Measurements from ENCODE around the gene EARS2. TPM values are rescaled to one million over a fixed set of nuclear protein-coding genes. Genes with fewer than 3 reads are reported as not detected.

The EARS2 gene
- total and polyA plus RNA-seq, 9 of the 15 experiments (the other 6 are each of a cell fraction or from before 2014, with no cell fraction given), result 17.6 to 58.6 (median 36.3) TPM

DNA sequence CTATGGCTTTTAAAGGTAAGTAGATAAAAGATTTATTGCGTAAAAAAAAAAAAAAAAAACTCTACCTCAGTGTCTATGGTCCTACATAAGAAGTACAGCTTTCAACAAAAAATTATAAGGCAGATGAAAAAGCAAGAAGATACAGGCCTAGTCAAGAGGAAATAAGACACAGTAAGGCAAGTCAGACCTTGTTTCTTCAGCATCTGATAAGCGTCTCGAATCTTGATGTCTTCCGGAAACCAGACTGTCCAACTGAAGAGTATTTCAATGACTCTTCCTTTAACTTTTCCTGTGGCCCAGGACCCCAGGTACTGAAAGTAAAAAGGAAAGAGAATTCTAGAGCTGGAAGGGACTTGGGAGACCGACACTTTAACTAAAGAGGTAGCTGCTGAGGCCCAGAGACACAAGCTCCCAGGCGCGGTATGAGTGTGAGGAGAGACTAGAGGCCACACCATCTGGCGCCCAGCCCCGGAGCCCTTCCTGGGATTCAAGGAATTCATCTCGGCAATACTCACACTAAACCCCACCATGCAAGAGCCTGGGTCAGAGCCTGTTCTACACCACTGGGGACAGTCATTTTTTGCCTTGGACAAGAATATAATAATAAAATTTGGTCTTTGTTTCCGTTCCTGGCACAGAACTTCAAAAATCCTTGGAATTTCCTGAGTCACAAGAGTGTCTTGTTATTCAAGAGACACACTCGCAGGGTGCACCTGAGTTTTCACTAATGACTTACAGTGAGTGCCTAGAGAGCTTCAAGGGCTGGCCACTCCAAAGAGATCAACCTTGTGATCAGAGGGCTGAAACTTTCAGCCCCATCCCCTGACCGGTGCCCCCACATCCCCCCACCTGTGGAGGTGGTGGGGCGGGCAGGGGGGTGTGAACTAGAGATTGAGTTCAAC lies 65.4 kb downstream of the EARS2 start:
- no peak overlapping the region for H3K9ac ChIP-seq (ENCODE audit: insufficient read depth in 1 of 2, low read depth in 2 of 2, low read length in 2 of 2)
- intact Hi-C loops (cut with micrococcal nuclease), result no loop called here

More for the DNA sequence above, 65.4 kb downstream of the EARS2 start:
- FAIRE-seq (no peak), ATAC-seq (no peak), DNase-seq (ENCODE audit: extremely low read depth in 1 of 4, low spot score in 3 of 4) (no peak)
- H3K9me1 ChIP-seq (ENCODE audit: control insufficient read depth, insufficient read depth, low read length), result no peaks in the 10 kb centered on the region
- in situ Hi-C loops (cut with MboI), result no loop called here
- ChIA-PET POLR2A (interaction anchor here (1.0 to 3.9 kb wide), 8 partner anchors 8 to 66 kb away, joined by 3 to 18 read pairs (median 4); partner anchors contain the start of genes EARS2 and UBFD1), CTCF (ENCODE audit: low intra/inter-chr PET ratio) (no interaction called here)
- no peaks in the 10 kb centered on the region for H3K4me1 ChIP-seq (replicated peaks in 1 of 2; ENCODE audit: control insufficient read depth in 2 of 2, insufficient read depth in 2 of 2, low read length in 2 of 2)
- no peak overlapping the region for H3K27ac ChIP-seq (ENCODE audit: extremely low read depth, low read depth, low read length)
- no peaks in the 10 kb centered on the region for H4K20me1 ChIP-seq (replicated peaks; ENCODE audit: control insufficient read depth, insufficient read depth, low read length)
- peaks cover 93% of the 10 kb centered on the region for H3K36me3 ChIP-seq (ENCODE audit: control insufficient read depth, insufficient read depth, low read length)
- no peaks in the 10 kb centered on the region for H3K27me3 ChIP-seq (ENCODE audit: control insufficient read depth in 2 of 2, insufficient read depth in 2 of 2, low read length in 2 of 2)
- no peak overlapping the region for H3K4me3 ChIP-seq
- peaks cover 9% of the 10 kb centered on the region; the same call in 2 of the 3 replicates for H3K79me2 ChIP-seq (ENCODE audit: control insufficient read depth, insufficient read depth, low read length)
- no peaks in the 10 kb centered on the region for H3K9me3 ChIP-seq (replicated peaks; ENCODE audit: control insufficient read depth, insufficient read depth, low read depth, low read length)
- H3K4me2 ChIP-seq (ENCODE audit: insufficient read depth, low read length), result no peak overlapping the region
- no peak overlapping the region for H2AFZ ChIP-seq (ENCODE audit: low read depth, low read length)
- no TSS peak for BruUV-seq (replicated peaks)
- TF ChIP-seq ZNF12 (CRISPR knock-in tag; IDR thresholded peaks at IDR 0.05) (no peak), ZBTB7A (IDR thresholded peaks at IDR 0.05; ENCODE audit: borderline replicate concordance, control insufficient read depth, low read depth, low read length) (no peak), RBM15 (IDR thresholded peaks at IDR 0.05; ENCODE audit: insufficient read depth, low read length) (no peak), ETS2 (tag; IDR thresholded peaks at IDR 0.05; ENCODE audit: borderline replicate concordance, poor library complexity, severe bottlenecking) (no peak), FOXK1 (CRISPR knock-in tag; IDR thresholded peaks at IDR 0.05; ENCODE audit: borderline replicate concordance) (no peak), MYC (IDR thresholded peaks at IDR 0.05; ENCODE audit: low read depth, low read length) (no peak), MYC (CRISPR knock-in tag; IDR thresholded peaks at IDR 0.05; ENCODE audit: borderline replicate concordance, low read depth) (no peak), ASH1L (IDR thresholded peaks at IDR 0.05; ENCODE audit: borderline replicate concordance, low read depth, partially characterized antibody) (no peak)
- TF ChIP-seq, protein P1, sequence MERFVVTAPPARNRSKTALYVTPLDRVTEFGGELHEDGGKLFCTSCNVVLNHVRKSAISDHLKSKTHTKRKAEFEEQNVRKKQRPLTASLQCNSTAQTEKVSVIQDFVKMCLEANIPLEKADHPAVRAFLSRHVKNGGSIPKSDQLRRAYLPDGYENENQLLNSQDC (CRISPR knock-in tag; IDR thresholded peaks at IDR 0.05), result no peak
- whole genome bisulfite sequencing (ENCODE audit: insufficient coverage, low coverage, missing lambda C conversion rate), result 96% methylated on average over 13 of the region's 14 CpGs
